OCI-LY1 (cell line): ENCODE data around the gene POLR2A.

ENCODE experiments used
- CTCF ChIP-seq: fragments of 200-600 bp; sonication (generic), shearing (Covaris generic); IDR thresholded peaks from 2 replicates; pipeline ENCODE4 v1.5.1; 2017; ENCODE audit warnings: mild to moderate bottlenecking, antibody characterized with exemption, low read length, moderate library complexity, mixed read lengths
- EZH2 ChIP-seq: fragments of 200-600 bp; sonication (generic), shearing (Covaris generic); IDR thresholded peaks from 2 replicates; pipeline ENCODE4 v1.8.0; 2017; ENCODE audit warnings: borderline replicate concordance, mixed run types, mild to moderate bottlenecking, antibody characterized with exemption, low read length, moderate library complexity, mixed read lengths

- TF ChIP-seq CTCF (no peak), EZH2 (no peak)
These were observed 13.1 kb downstream of the POLR2A start for GRCh38 chr17:7497228-7497627.
